HG02973 (cell line): ENCODE measurements around the gene KCTD21.

Experiments
- ATAC-seq: cut with Tn5 transposase; IDR thresholded peaks from one replicate; pipeline ENCODE4 v1.9.1; 2021; ENCODE audit warnings: moderate library complexity; ENCODE audit not compliant: unreplicated experiment

The KCTD21 gene

GRCh38 chr11:78219493-78220217 lies 31.2 kb upstream of the KCTD21 start:
- no peak for ATAC-seq

GRCh38 chr11:78218707-78219492 lies 30.5 kb upstream of the KCTD21 start:
- no peak for ATAC-seq

GRCh38 chr11:78217650-78218541 lies 29.5 kb upstream of the KCTD21 start:
- no peak for ATAC-seq

- no peak for ATAC-seq
These were observed 28.3 kb upstream of the KCTD21 start for GRCh38 chr11:78216571-78217287.

- no peak for ATAC-seq
These were observed 27.6 kb upstream of the KCTD21 start for GRCh38 chr11:78216021-78216420.

- ATAC-seq = no peak
These were observed 26.1 kb upstream of the KCTD21 start for GRCh38 chr11:78214331-78215194.

- ATAC-seq = no peak
These were observed 25.3 kb upstream of the KCTD21 start for GRCh38 chr11:78213526-78214330.

- ATAC-seq = no peak
These were observed 24.4 kb upstream of the KCTD21 start for GRCh38 chr11:78212586-78213371.

- ATAC-seq = no peak
These were observed 23.1 kb upstream of the KCTD21 start for GRCh38 chr11:78211565-78211964.

- ATAC-seq = no peak
These were observed 21.7 kb upstream of the KCTD21 start for GRCh38 chr11:78210000-78210608.

- ATAC-seq = no peak
These were observed 21.1 kb upstream of the KCTD21 start for GRCh38 chr11:78209478-78209877.

GRCh38 chr11:78208257-78209165 lies 20.1 kb upstream of the KCTD21 start:
- no peak for ATAC-seq

GRCh38 chr11:78207532-78208256 lies 19.3 kb upstream of the KCTD21 start:
- no peak for ATAC-seq

- no peak for ATAC-seq
These were observed 17.3 kb upstream of the KCTD21 start for GRCh38 chr11:78205691-78206090.

GRCh38 chr11:78205256-78205655 lies 16.8 kb upstream of the KCTD21 start:
- no peak for ATAC-seq

GRCh38 chr11:78203184-78203583 lies 14.8 kb upstream of the KCTD21 start:
- no peak for ATAC-seq
